HepG2 (cell line): ENCODE data around the gene SLC28A1. TPM values are rescaled to one million over a fixed set of nuclear protein-coding genes. Genes with fewer than 3 reads are reported as not detected.
A peak's percentile ranks its signal among the peaks of the same experiment; 100 is the strongest.

Experiments
- CHD4 ChIP-seq: fragments of 200-600 bp; sonication (generic); IDR thresholded peaks from 2 replicates; pipeline ENCODE4 v1.7.0; 2017; ENCODE audit warnings: mild to moderate bottlenecking, low read length, borderline replicate concordance
- FOSL2 ChIP-seq: sonication (generic); formaldehyde crosslinking; IDR thresholded peaks from 2 replicates; pipeline ENCODE4 v1.4.0; 2020; ENCODE audit warnings: missing genetic modification reagents
- FOXO1 ChIP-seq: sonication (generic); formaldehyde crosslinking; IDR thresholded peaks from 2 replicates; pipeline ENCODE4 v1.4.0; 2020; ENCODE audit warnings: missing genetic modification reagents
- FOXP1 ChIP-seq, 2 experiments: fragments of 450-650 bp in 1 of 2; IDR thresholded peaks; 2 replicates each; pipeline ENCODE4 v1.6.1; 2017 to 2018; ENCODE audit warnings: antibody characterized with exemption in 1 of 2
- GATAD2A ChIP-seq: IDR thresholded peaks from 2 replicates; pipeline ENCODE4 v1.6.1; 2016
- HDAC6 ChIP-seq: fragments of 200-600 bp; sonication (generic); IDR thresholded peaks from 2 replicates; pipeline ENCODE4 v1.7.0; 2017; ENCODE audit warnings: mild to moderate bottlenecking, antibody characterized with exemption, low read length, low read depth
- HOXA5 ChIP-seq: sonication (generic); formaldehyde crosslinking; IDR thresholded peaks from 2 replicates; pipeline ENCODE4 v1.4.0; 2020; ENCODE audit warnings: missing genetic modification reagents
- MAFF ChIP-seq: IDR thresholded peaks from 2 replicates; pipeline ENCODE4 v1.6.1; 2011; ENCODE audit warnings: low read depth, low read length, improper control_type of control experiment
- MED13 ChIP-seq: sonication (generic); formaldehyde crosslinking; IDR thresholded peaks from 2 replicates; pipeline ENCODE4 v1.5.0; 2020; ENCODE audit warnings: missing genetic modification reagents
- MXI1 ChIP-seq: IDR thresholded peaks from 3 replicates; pipeline ENCODE4 v1.6.1; 2012; ENCODE audit warnings: low read depth, low read length, inconsistent platforms, borderline replicate concordance
- NCOR1 ChIP-seq: fragments of 200-600 bp; sonication (generic); IDR thresholded peaks from 2 replicates; pipeline ENCODE4 v1.7.0; 2017; ENCODE audit warnings: antibody characterized with exemption, low read length, borderline replicate concordance
- NFRKB ChIP-seq: fragments of 450-650 bp; IDR thresholded peaks from 2 replicates; pipeline ENCODE4 v1.6.1; 2017
- NONO ChIP-seq, 2 experiments: fragments of 450-650 bp in 1 of 2; sonication (generic) in 1 of 2; formaldehyde crosslinking in 1 of 2; IDR thresholded peaks in 1 of 2; conservative IDR thresholded peaks in 1 of 2; 2 replicates each; pipeline versions ENCODE4 v1.6.1 to v1.8.0; 2017 to 2022; ENCODE audit warnings: mild to moderate bottlenecking in 1 of 2, missing genetic modification reagents in 1 of 2, moderate library complexity in 1 of 2
- PHF21A ChIP-seq: sonication (generic); formaldehyde crosslinking; IDR thresholded peaks from 2 replicates; pipeline ENCODE4 v1.5.0; 2020; ENCODE audit warnings: mild to moderate bottlenecking, missing genetic modification reagents
- PTBP1 ChIP-seq: fragments of 200-400 bp; formaldehyde crosslinking; IDR thresholded peaks from 2 replicates; pipeline ENCODE4 v1.6.1; 2018; ENCODE audit warnings: low read length, low read depth; ENCODE audit not compliant: poor library complexity, severe bottlenecking
- RNF2 ChIP-seq: fragments of 450-650 bp; conservative IDR thresholded peaks from 2 replicates; pipeline ENCODE4 v1.6.1; 2016; ENCODE audit warnings: low read depth
- SALL1 ChIP-seq: sonication (generic); formaldehyde crosslinking; IDR thresholded peaks from 2 replicates; pipeline ENCODE4 v1.8.0; 2022; ENCODE audit warnings: mild to moderate bottlenecking, missing genetic modification reagents
- SMARCC2 ChIP-seq: fragments of 450-650 bp; IDR thresholded peaks from 2 replicates; pipeline ENCODE4 v1.6.1; 2017; ENCODE audit warnings: antibody characterized with exemption, mild to moderate bottlenecking
- TARDBP ChIP-seq: sonication (generic); formaldehyde crosslinking; IDR thresholded peaks from 2 replicates; pipeline ENCODE4 v1.8.0; 2022; ENCODE audit warnings: mild to moderate bottlenecking, missing genetic modification reagents
- TBX2 ChIP-seq: sonication (generic); formaldehyde crosslinking; IDR thresholded peaks from 2 replicates; pipeline ENCODE4 v1.5.0; 2020; ENCODE audit warnings: missing genetic modification reagents, mild to moderate bottlenecking, borderline replicate concordance
- YY1 ChIP-seq: IDR thresholded peaks from 2 replicates; pipeline ENCODE4 v1.6.1; 2011; ENCODE audit warnings: low read length, low read depth, moderate library complexity, mild to moderate bottlenecking; ENCODE audit not compliant: insufficient read depth, insufficient replicate concordance
- ZC3H13 ChIP-seq: sonication (generic); formaldehyde crosslinking; IDR thresholded peaks from 2 replicates; pipeline ENCODE4 v1.8.1; 2023; ENCODE audit warnings: mild to moderate bottlenecking, missing genetic modification reagents, moderate library complexity
- ZFP36L2 ChIP-seq: sonication (generic); formaldehyde crosslinking; IDR thresholded peaks from 2 replicates; pipeline ENCODE4 v1.4.0; 2020; ENCODE audit warnings: missing genetic modification reagents
- ZNF34 ChIP-seq: sonication (generic); formaldehyde crosslinking; IDR thresholded peaks from 2 replicates; pipeline ENCODE4 v1.4.0; 2020; ENCODE audit warnings: mild to moderate bottlenecking, missing genetic modification reagents, borderline replicate concordance
- ZNF644 ChIP-seq: IDR thresholded peaks from 2 replicates; pipeline ENCODE4 v1.6.1; 2016; ENCODE audit warnings: low read depth
- ZNF749 ChIP-seq: sonication (generic); formaldehyde crosslinking; IDR thresholded peaks from 2 replicates; pipeline ENCODE4 v1.8.0; 2022; ENCODE audit warnings: mild to moderate bottlenecking, missing genetic modification reagents, moderate library complexity, borderline replicate concordance
- polyA plus RNA-seq, 8 experiments: library from polyadenylated mRNA; depleted of rRNA in 3 of 8; stranded (reverse) in 7 of 8; unstranded in 1 of 8; fragments of >200 nt; fragmentation: Illumina TruSeq in 4 of 8; extraction: Trizol in 4 of 8; gene quantifications; 2 replicates each; pipeline versions ENCODE4 v1.2.1 to v1.2.3, GENCODE V29; 2011 to 2016; ENCODE audit warnings: low read depth in 4 of 8, missing spikeins in 1 of 8, mixed read lengths in 1 of 8; ENCODE audit not compliant: insufficient read depth in 1 of 8
- total RNA-seq, 5 experiments: library from RNA; depleted of rRNA; stranded (reverse); fragments of >200 nt; fragmentation: Illumina TruSeq; extraction: Trizol; gene quantifications; 2 replicates each; pipeline ENCODE4 v1.2.3, GENCODE V29; 2016; ENCODE audit warnings: low read depth in 1 of 5
- TF ChIP-seq, protein P1 (sequence below): sonication (generic); formaldehyde crosslinking; IDR thresholded peaks from 2 replicates; pipeline ENCODE4 v1.5.0; 2020; ENCODE audit warnings: missing genetic modification reagents, mild to moderate bottlenecking, borderline replicate concordance
- TF ChIP-seq, protein P2 (sequence below): sonication (generic); formaldehyde crosslinking; IDR thresholded peaks from 2 replicates; pipeline ENCODE4 v1.8.1; 2023; ENCODE audit warnings: mild to moderate bottlenecking, inconsistent platforms, moderate library complexity, missing genetic modification reagents, borderline replicate concordance
- TF ChIP-seq, protein P3 (sequence below): sonication (generic); formaldehyde crosslinking; IDR thresholded peaks from 2 replicates; pipeline ENCODE4 v1.4.0; 2020; ENCODE audit warnings: mild to moderate bottlenecking, missing genetic modification reagents

Gene SLC28A1
- total and polyA plus RNA-seq, 2 of the 13 experiments (the other 11 are each of a cell fraction or from before 2014, with no cell fraction given): 0.31 to 5.8 TPM

DNA sequence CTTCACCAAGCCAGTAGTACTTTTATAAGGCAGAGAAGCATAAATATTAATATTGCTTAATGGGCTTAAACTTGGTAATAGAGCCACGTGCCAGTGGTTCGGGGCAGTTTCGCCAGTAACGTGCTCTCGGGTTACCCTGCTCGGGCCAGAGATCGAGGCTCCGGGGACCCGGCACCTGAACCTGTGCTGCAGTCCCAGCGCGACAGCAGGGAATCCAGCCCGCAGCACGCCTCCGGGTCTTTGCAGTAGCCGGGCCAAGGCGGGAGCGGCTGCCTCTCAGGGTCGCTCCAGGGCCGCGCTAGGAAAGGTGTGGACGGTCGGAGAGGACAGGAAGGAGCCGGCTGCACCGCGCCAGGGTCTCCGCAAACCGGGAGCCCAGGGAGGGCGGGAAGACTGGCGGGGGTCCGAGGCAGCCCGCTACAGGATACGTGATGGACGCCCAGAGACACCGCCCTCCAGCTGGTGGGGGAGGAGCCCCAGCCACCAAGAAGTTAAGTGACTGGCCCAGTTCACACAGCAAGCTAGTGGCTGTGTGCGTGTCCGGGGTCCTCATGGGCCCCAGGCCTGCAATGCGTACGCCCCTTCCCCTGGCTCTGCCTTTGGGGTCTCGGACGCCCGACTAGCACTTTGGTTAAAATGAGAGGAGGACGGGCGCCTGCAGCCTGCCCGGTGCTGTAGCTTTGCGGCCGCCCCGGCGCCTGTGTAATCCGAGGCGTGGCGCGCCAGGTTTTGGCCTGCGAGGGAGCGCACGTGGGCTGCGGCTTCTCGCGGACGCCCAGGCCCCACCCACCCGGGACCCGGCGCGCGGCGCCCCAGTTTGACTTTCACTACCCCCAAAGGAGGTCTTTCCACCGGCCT lies 96.0 kb downstream of the SLC28A1 start (continued):
- TF ChIP-seq CHD4: no peak
- TF ChIP-seq ZNF644 (CRISPR knock-in tag): no peak
- no peak for TF ChIP-seq MED13 (CRISPR knock-in tag)
- peak; percentile 81 for TF ChIP-seq ZC3H13
- TF ChIP-seq, protein P1, sequence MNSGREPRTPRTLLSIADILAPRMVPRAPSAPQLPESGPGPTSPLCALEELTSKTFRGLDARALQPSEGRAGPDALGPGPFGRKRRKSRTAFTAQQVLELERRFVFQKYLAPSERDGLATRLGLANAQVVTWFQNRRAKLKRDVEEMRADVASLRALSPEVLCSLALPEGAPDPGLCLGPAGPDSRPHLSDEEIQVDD (CRISPR knock-in tag): peak; percentile 70
- TF ChIP-seq SMARCC2: no peak
- no peak for TF ChIP-seq MAFF
- TF ChIP-seq FOXO1 (CRISPR knock-in tag): no peak; the same call in 1 of the 2 replicates
- TF ChIP-seq, protein P2, sequence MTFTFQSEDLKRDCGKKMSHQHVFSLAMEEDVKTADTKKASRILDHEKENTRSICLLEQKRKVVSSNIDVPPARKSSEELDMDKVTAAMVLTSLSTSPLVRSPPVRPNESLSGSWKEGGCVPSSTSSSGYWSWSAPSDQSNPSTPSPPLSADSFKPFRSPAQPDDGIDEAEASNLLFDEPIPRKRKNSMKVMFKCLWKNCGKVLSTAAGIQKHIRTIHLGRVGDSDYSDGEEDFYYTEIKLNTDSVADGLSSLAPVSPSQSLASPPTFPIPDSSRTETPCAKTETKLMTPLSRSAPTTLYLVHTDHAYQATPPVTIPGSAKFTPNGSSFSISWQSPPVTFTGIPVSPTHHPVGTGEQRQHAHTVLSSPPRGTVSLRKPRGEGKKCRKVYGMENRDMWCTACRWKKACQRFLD: 0 out of 2 replicates have a peak, but pooled peaks have one; percentile 37
- peak; percentile 75 for TF ChIP-seq PHF21A (CRISPR knock-in tag)
- TF ChIP-seq NCOR1: no peak
- TF ChIP-seq, protein P3, sequence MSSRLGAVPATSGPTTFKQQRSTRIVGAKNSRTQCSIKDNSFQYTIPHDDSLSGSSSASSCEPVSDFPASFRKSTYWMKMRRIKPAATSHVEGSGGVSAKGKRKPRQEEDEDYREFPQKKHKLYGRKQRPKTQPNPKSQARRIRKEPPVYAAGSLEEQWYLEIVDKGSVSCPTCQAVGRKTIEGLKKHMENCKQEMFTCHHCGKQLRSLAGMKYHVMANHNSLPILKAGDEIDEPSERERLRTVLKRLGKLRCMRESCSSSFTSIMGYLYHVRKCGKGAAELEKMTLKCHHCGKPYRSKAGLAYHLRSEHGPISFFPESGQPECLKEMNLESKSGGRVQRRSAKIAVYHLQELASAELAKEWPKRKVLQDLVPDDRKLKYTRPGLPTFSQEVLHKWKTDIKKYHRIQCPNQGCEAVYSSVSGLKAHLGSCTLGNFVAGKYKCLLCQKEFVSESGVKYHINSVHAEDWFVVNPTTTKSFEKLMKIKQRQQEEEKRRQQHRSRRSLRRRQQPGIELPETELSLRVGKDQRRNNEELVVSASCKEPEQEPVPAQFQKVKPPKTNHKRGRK: no peak
- no peak; the same call in 1 of the 2 replicates for TF ChIP-seq HOXA5
- peak; percentile 83 for TF ChIP-seq SALL1 (CRISPR knock-in tag)
- no peak for TF ChIP-seq FOXP1 (IDR thresholded peaks at IDR 0.05)
- TF ChIP-seq FOXP1 (CRISPR knock-in tag; IDR thresholded peaks at IDR 0.05): no peak
- TF ChIP-seq ZNF34 (CRISPR knock-in tag): no peak
- no peak for TF ChIP-seq PTBP1
- no peak for TF ChIP-seq ZNF749
- no peak for TF ChIP-seq HDAC6
- TF ChIP-seq ZFP36L2: no peak
- peak; percentile 54 for TF ChIP-seq GATAD2A (CRISPR knock-in tag)
- TF ChIP-seq TARDBP (CRISPR knock-in tag): peak; percentile 56; the same call in 1 of the 2 replicates
- no peak for TF ChIP-seq NONO (IDR thresholded peaks at IDR 0.05)
- TF ChIP-seq NONO (CRISPR knock-in tag; conservative IDR thresholded peaks at IDR 0.05): peak; percentile 85
- TF ChIP-seq FOSL2 (CRISPR knock-in tag): 0 out of 2 replicates have a peak, but pooled peaks have one; percentile 33
- TF ChIP-seq TBX2 (CRISPR knock-in tag): peak; percentile 89
- TF ChIP-seq NFRKB: no peak
- TF ChIP-seq MXI1: peak; percentile 80
- TF ChIP-seq RNF2: 0 out of 2 replicates have a peak, but pooled peaks have one; percentile 63
- TF ChIP-seq YY1: peak; percentile 69
